ENCODE measurements around the gene CDK6. TPM values are rescaled to one million over a fixed set of nuclear protein-coding genes. Genes with fewer than 3 reads are reported as not detected.

Gene CDK6
- total RNA-seq, 1 experiment from 2014 or later, result 38.7 TPM

DNA sequence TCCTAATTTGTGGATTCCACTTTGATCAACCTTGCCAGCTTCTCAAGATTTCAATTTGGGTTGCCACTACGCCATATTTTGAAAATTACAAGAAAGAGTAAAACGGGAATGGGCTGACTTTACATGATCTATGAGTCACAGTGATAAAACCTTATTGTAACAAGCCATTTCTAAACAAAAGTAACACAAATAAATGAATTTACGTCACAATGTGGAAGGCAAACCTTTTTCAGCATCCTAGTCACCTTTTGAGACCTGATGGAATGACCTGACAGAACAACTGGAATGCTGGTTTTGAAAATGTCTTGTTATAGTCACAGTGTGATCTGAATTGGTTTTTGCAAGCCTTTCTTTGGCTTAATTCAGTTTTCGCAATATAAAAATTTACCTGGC is 85.9 kb downstream of the CDK6 start:
- TF ChIP-seq EZH2phosphoT487 (IDR thresholded peaks at IDR 0.05; ENCODE audit: borderline replicate concordance, low read length) (no peak), EZH2 (IDR thresholded peaks at IDR 0.05; ENCODE audit: low read length, unreplicated experiment) (no peak), CTCF (conservative IDR thresholded peaks at IDR 0.05; ENCODE audit: low read depth, low read length) (no peak)
- DNase-seq (peak; percentile 51), ATAC-seq (no peak)
- ChIA-PET CTCF (no interaction called here), POLR2A (ENCODE audit: unreplicated experiment) (no interaction called here)
- H3K79me2 ChIP-seq (ENCODE audit: low read length), result peaks cover 53% of the 10 kb centered on the region
- 0 out of 2 replicates have a peak, but pooled peaks cover 5% of the 10 kb centered on the region for H3K36me3 ChIP-seq (ENCODE audit: low read depth, low read length)
- no peaks in the 10 kb centered on the region for H3K9me2 ChIP-seq (replicated peaks; ENCODE audit: low read length)
- no peak overlapping the region; the same call in 1 of the 2 replicates for H3K9ac ChIP-seq (ENCODE audit: low read length)
- intact Hi-C loops (cut with micrococcal nuclease), result no loop called here
- H3K27me3 ChIP-seq (ENCODE audit: low read length), result no peaks in the 10 kb centered on the region
- no peak overlapping the region for H3K4me2 ChIP-seq (ENCODE audit: low read length)
- H4K20me1 ChIP-seq (ENCODE audit: low read length), result no peaks in the 10 kb centered on the region
- peaks cover 63% of the 10 kb centered on the region for H3K4me1 ChIP-seq (ENCODE audit: insufficient read depth, low read length)
- peak overlapping the region; percentile 51 for H3K27ac ChIP-seq (ENCODE audit: low read length)
- no peaks in the 10 kb centered on the region for H3F3A ChIP-seq (ENCODE audit: low read length, unreplicated experiment)
- no TSS peak for BruUV-seq (replicated peaks)
- H3K9me3 ChIP-seq (ENCODE audit: low read length), result no peaks in the 10 kb centered on the region
- H2AFZ ChIP-seq (ENCODE audit: low read length), result no peak overlapping the region
- H3K4me3 ChIP-seq (ENCODE audit: low read length), result no peak overlapping the region

GRCh38 chr7:92749832-92750446 is 86.4 kb downstream of the CDK6 start:
- POLR2A ChIA-PET (ENCODE audit: unreplicated experiment), result no interaction called here
- TF ChIP-seq EZH2 (IDR thresholded peaks at IDR 0.05; ENCODE audit: low read length, unreplicated experiment), result no peak
- TF ChIP-seq CTCF (conservative IDR thresholded peaks at IDR 0.05; ENCODE audit: low read depth, low read length), result no peak
- TF ChIP-seq EZH2phosphoT487 (IDR thresholded peaks at IDR 0.05; ENCODE audit: borderline replicate concordance, low read length), result no peak
- DNase-seq (no peak), ATAC-seq (no peak)
- no peaks in the 10 kb centered on the region for H3K9me2 ChIP-seq (replicated peaks; ENCODE audit: low read length)
- peaks cover 63% of the 10 kb centered on the region for H3K4me1 ChIP-seq (ENCODE audit: insufficient read depth, low read length)
- no TSS peak for BruUV-seq (replicated peaks)
- H3K79me2 ChIP-seq (ENCODE audit: low read length), result peaks cover 57% of the 10 kb centered on the region
- CTCF ChIA-PET, result no interaction called here
- H3K27ac ChIP-seq (ENCODE audit: low read length), result peak overlapping the region; percentile 51
- intact Hi-C loops (cut with micrococcal nuclease), result no loop called here
- H2AFZ ChIP-seq (ENCODE audit: low read length), result no peak overlapping the region
- H3K4me2 ChIP-seq (ENCODE audit: low read length), result no peak overlapping the region
- H3K4me3 ChIP-seq (ENCODE audit: low read length), result no peak overlapping the region
- no peaks in the 10 kb centered on the region for H3K9me3 ChIP-seq (ENCODE audit: low read length)
- no peak overlapping the region; the same call in 1 of the 2 replicates for H3K9ac ChIP-seq (ENCODE audit: low read length)
- H3K27me3 ChIP-seq (ENCODE audit: low read length), result no peaks in the 10 kb centered on the region
- H3K36me3 ChIP-seq (ENCODE audit: low read depth, low read length), result 0 out of 2 replicates have a peak, but pooled peaks cover 8% of the 10 kb centered on the region
- no peaks in the 10 kb centered on the region for H4K20me1 ChIP-seq (ENCODE audit: low read length)
- H3F3A ChIP-seq (ENCODE audit: low read length, unreplicated experiment), result no peaks in the 10 kb centered on the region

GRCh38 chr7:92749327-92749755 is 87.0 kb downstream of the CDK6 start:
- intact Hi-C loops (cut with micrococcal nuclease), result no loop called here
- no peak for DNase-seq
- Histone ChIP-seq H3K27ac (ENCODE audit: low read length) (peak overlapping the region; percentile 51; the same call in 1 of the 2 replicates), H3K27me3 (ENCODE audit: low read length) (no peaks in the 10 kb centered on the region), H3K9me2 (replicated peaks; ENCODE audit: low read length) (no peaks in the 10 kb centered on the region), H3K4me3 (ENCODE audit: low read length) (no peak overlapping the region), H3K9ac (ENCODE audit: low read length) (no peak overlapping the region; the same call in 1 of the 2 replicates), H3K4me2 (ENCODE audit: low read length) (no peak overlapping the region), H4K20me1 (ENCODE audit: low read length) (no peaks in the 10 kb centered on the region), H3K9me3 (ENCODE audit: low read length) (no peaks in the 10 kb centered on the region), H3K4me1 (ENCODE audit: insufficient read depth, low read length) (peaks cover 63% of the 10 kb centered on the region), H3F3A (ENCODE audit: low read length, unreplicated experiment) (no peaks in the 10 kb centered on the region), H3K79me2 (ENCODE audit: low read length) (peaks cover 59% of the 10 kb centered on the region), H3K36me3 (ENCODE audit: low read depth, low read length) (peaks cover 8% of the 10 kb centered on the region; the same call in 1 of the 2 replicates), H2AFZ (ENCODE audit: low read length) (no peak overlapping the region)
- ATAC-seq, result no peak
- no TSS peak for BruUV-seq (replicated peaks)
- ChIA-PET CTCF (no interaction called here), POLR2A (ENCODE audit: unreplicated experiment) (no interaction called here)
- TF ChIP-seq EZH2 (IDR thresholded peaks at IDR 0.05; ENCODE audit: low read length, unreplicated experiment), result no peak
- TF ChIP-seq CTCF (conservative IDR thresholded peaks at IDR 0.05; ENCODE audit: low read depth, low read length), result no peak
- no peak for TF ChIP-seq EZH2phosphoT487 (IDR thresholded peaks at IDR 0.05; ENCODE audit: borderline replicate concordance, low read length)
